Measurements from ENCODE around the gene FPGT. TPM values are rescaled to one million over a fixed set of nuclear protein-coding genes. Genes with fewer than 3 reads are reported as not detected.
"Not testable (repeated sequence)": the region's sequence is repeated elsewhere in the genome, so short reads cannot be mapped to it uniquely, and the experiment has no call there.

FPGT gene
- polyA plus RNA-seq (2012; ENCODE audit: missing spikeins) = 12.6 TPM

- DNase-seq (ENCODE audit: insufficient read length) (peak; percentile 68), FAIRE-seq (peak; percentile 94)
- TF ChIP-seq POLR2AphosphoS5 (IDR thresholded peaks at IDR 0.05; ENCODE audit: low read depth, low read length) (peak; percentile 71; the same call in 1 of the 2 replicates), POLR2A (IDR thresholded peaks at IDR 0.05; ENCODE audit: low read depth, low read length) (peak; percentile 82), TAF1 (IDR thresholded peaks at IDR 0.05; ENCODE audit: borderline replicate concordance, low read depth, low read length) (peak; percentile 54; the same call in 1 of the 2 replicates)
Measured at GRCh38 chr1:74197657-74198552, at the start of gene FPGT, which contains the start of gene LRRIQ3. Gene FPGT, plus strand, starts transcription at chr1:74198242. Its CDS starts 37 bp downstream, at chr1:74198279. Gene LRRIQ3, minus strand, starts transcription at chr1:74198176. Its CDS starts 14,492 bp downstream, at chr1:74183684.

- no peak for DNase-seq (ENCODE audit: insufficient read length)
- FAIRE-seq = no peak
- TF ChIP-seq TAF1 (IDR thresholded peaks at IDR 0.05; ENCODE audit: borderline replicate concordance, low read depth, low read length) = no peak
- no peak for TF ChIP-seq POLR2AphosphoS5 (IDR thresholded peaks at IDR 0.05; ENCODE audit: low read depth, low read length)
- TF ChIP-seq POLR2A (IDR thresholded peaks at IDR 0.05; ENCODE audit: low read depth, low read length) = no peak
Measured at GRCh38 chr1:74160046-74160445, 38.0 kb upstream of the FPGT start.

GRCh38 chr1:74161497-74161896 lies 36.5 kb upstream of the FPGT start:
- TF ChIP-seq TAF1 (IDR thresholded peaks at IDR 0.05; ENCODE audit: borderline replicate concordance, low read depth, low read length) (no peak), POLR2AphosphoS5 (IDR thresholded peaks at IDR 0.05; ENCODE audit: low read depth, low read length) (no peak), POLR2A (IDR thresholded peaks at IDR 0.05; ENCODE audit: low read depth, low read length) (no peak)
- no peak for FAIRE-seq

DNA sequence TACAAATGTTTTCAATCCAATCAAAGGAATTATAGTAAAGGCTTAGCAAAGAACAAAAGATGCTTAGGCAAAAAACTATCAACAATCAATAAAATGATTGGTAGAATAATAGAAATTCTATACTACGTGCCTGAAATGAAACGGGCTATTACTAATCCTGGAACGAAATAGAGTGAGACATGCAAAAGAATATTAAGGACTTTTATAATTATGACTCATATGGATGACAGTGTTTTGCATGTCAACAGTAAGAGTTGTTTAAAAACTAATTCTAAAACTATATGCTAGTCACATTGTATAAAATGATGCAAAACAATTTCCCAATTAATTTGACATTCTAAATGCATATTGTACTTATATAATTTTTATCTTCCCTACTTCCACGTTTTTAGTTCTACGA lies 35.7 kb upstream of the FPGT start:
- TF ChIP-seq POLR2A (IDR thresholded peaks at IDR 0.05; ENCODE audit: low read depth, low read length) (no peak), TAF1 (IDR thresholded peaks at IDR 0.05; ENCODE audit: borderline replicate concordance, low read depth, low read length) (no peak), POLR2AphosphoS5 (IDR thresholded peaks at IDR 0.05; ENCODE audit: low read depth, low read length) (no peak)
- FAIRE-seq = no peak
- DNase-seq (ENCODE audit: insufficient read length) = no peak

More at GRCh38 chr1:74161497-74161896, 36.5 kb upstream of the FPGT start:
- DNase-seq (ENCODE audit: insufficient read length) = no peak

- not testable (repeated sequence) for FAIRE-seq; DNase-seq (ENCODE audit: insufficient read length)
Measured at GRCh38 chr1:74174423-74174822, 23.6 kb upstream of the FPGT start.

DNA sequence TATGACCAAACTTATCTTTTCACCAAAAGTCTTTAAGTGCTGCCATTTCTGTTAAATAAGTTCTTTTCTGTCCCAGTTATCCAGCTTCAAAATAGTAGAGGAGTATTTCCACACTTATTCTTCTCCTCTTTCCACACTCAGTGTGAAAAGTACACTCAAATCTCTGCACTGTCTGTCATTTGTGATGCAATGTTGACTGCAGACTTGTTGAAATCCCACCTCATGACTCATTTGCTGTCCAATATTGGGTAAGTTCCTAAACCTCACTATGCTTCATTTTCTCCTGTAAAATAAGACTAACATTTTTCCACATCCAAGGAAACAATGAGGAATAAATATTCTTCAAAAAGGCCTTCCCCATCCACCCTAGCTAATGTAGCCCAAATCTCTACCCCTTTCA lies 17.6 kb upstream of the FPGT start:
- DNase-seq (ENCODE audit: insufficient read length) (no peak), FAIRE-seq (no peak)
- no peak for TF ChIP-seq POLR2AphosphoS5 (IDR thresholded peaks at IDR 0.05; ENCODE audit: low read depth, low read length)
- TF ChIP-seq POLR2A (IDR thresholded peaks at IDR 0.05; ENCODE audit: low read depth, low read length) = no peak
- TF ChIP-seq TAF1 (IDR thresholded peaks at IDR 0.05; ENCODE audit: borderline replicate concordance, low read depth, low read length) = no peak

- DNase-seq (ENCODE audit: insufficient read length) = no peak
- no peak for FAIRE-seq
- TF ChIP-seq POLR2AphosphoS5 (IDR thresholded peaks at IDR 0.05; ENCODE audit: low read depth, low read length) (no peak), POLR2A (IDR thresholded peaks at IDR 0.05; ENCODE audit: low read depth, low read length) (no peak)
Measured at GRCh38 chr1:74193908-74194307, 4.1 kb upstream of the FPGT start.

DNA sequence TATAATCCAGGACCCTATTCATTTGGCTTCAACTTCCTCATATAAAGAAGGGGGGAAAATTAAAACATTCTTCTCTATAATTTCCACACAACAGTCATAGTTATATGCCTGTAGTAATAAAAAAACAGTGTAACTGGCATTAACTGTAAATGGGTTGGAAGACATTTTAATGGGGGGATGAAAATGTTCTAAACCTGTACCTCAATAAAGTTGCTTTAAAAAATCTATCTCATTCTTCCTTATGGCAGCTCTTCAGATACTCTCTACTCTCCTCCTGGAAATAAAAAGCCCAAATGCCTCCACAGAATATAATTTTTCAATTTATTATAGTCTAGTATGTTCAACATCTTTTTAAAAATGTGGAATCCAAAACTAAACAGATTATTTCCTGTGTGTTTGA lies 2.7 kb upstream of the FPGT start:
- no peak for DNase-seq (ENCODE audit: insufficient read length)
- TF ChIP-seq TAF1 (IDR thresholded peaks at IDR 0.05; ENCODE audit: borderline replicate concordance, low read depth, low read length) (no peak), POLR2AphosphoS5 (IDR thresholded peaks at IDR 0.05; ENCODE audit: low read depth, low read length) (no peak), POLR2A (IDR thresholded peaks at IDR 0.05; ENCODE audit: low read depth, low read length) (no peak)
- no peak for FAIRE-seq

- TF ChIP-seq TAF1 (IDR thresholded peaks at IDR 0.05; ENCODE audit: borderline replicate concordance, low read depth, low read length) = no peak
- no peak for TF ChIP-seq POLR2A (IDR thresholded peaks at IDR 0.05; ENCODE audit: low read depth, low read length)
- TF ChIP-seq POLR2AphosphoS5 (IDR thresholded peaks at IDR 0.05; ENCODE audit: low read depth, low read length) = no peak
- FAIRE-seq = no peak
- DNase-seq (ENCODE audit: insufficient read length) = no peak
Measured at GRCh38 chr1:74197255-74197654, 787 bp upstream of the FPGT start.

GRCh38 chr1:74199504-74199903 lies 1.5 kb downstream of the FPGT start:
- TF ChIP-seq POLR2A (IDR thresholded peaks at IDR 0.05; ENCODE audit: low read depth, low read length) (no peak), TAF1 (IDR thresholded peaks at IDR 0.05; ENCODE audit: borderline replicate concordance, low read depth, low read length) (no peak), POLR2AphosphoS5 (IDR thresholded peaks at IDR 0.05; ENCODE audit: low read depth, low read length) (no peak)
- FAIRE-seq (no peak), DNase-seq (ENCODE audit: insufficient read length) (no peak)

DNA sequence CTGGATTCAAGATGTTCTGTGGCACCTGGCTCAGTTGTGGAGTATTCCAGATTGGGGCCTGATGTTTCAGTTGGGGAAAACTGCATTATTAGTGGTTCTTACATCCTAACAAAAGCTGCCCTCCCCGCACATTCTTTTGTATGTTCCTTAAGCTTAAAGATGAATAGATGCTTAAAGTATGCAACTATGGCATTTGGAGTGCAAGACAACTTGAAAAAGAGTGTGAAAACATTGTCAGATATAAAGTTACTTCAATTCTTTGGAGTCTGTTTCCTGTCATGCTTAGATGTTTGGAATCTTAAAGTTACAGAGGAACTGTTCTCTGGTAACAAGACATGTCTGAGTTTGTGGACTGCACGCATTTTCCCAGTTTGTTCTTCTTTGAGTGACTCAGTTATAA lies 7.2 kb downstream of the FPGT start:
- DNase-seq (ENCODE audit: insufficient read length) (no peak), FAIRE-seq (no peak)
- TF ChIP-seq POLR2A (IDR thresholded peaks at IDR 0.05; ENCODE audit: low read depth, low read length) (no peak), TAF1 (IDR thresholded peaks at IDR 0.05; ENCODE audit: borderline replicate concordance, low read depth, low read length) (no peak), POLR2AphosphoS5 (IDR thresholded peaks at IDR 0.05; ENCODE audit: low read depth, low read length) (no peak)

DNA sequence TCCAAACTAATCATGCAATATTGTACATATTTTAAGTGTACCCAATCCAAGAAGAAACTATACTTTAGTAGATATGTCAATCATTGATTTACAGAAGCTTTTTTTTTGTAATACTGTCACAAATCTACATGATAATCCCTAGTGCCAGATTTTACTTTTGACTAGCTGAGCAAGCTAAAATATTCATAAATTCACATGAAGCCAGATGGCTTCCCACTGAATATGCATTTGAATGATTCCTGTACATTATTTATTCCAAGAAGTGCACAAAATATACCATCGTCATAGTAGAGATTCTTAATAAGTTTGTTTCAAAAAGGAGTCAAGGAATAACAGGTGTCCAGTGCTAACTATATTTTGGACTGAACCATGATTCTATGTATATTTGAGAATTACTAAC lies 17.2 kb downstream of the FPGT start:
- FAIRE-seq (no peak), DNase-seq (ENCODE audit: insufficient read length) (no peak)
- TF ChIP-seq TAF1 (IDR thresholded peaks at IDR 0.05; ENCODE audit: borderline replicate concordance, low read depth, low read length) (no peak), POLR2AphosphoS5 (IDR thresholded peaks at IDR 0.05; ENCODE audit: low read depth, low read length) (no peak), POLR2A (IDR thresholded peaks at IDR 0.05; ENCODE audit: low read depth, low read length) (no peak)
